ENCODE data around the gene MPHOSPH6.

DNA sequence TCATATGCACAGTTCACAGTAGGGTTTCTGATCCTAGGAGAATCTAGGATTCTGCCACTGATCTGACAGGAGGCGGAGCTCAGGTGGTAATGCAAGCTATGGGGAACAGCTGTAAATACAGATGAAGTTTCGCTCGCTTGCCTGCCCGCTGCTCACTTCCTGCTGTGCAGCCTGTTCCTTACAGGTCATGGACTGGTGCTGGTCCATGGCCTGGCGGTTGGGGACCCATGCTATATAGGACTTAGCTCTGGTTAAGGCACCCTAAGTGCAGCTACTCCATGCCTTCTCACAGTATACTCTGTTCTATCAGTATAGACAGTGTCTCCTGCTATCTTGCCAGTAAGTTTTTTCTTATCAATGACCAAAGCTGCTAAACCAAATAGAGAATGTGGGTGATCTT, 2.4 kb downstream of the MPHOSPH6 start:
- TF ChIP-seq, protein P1, sequence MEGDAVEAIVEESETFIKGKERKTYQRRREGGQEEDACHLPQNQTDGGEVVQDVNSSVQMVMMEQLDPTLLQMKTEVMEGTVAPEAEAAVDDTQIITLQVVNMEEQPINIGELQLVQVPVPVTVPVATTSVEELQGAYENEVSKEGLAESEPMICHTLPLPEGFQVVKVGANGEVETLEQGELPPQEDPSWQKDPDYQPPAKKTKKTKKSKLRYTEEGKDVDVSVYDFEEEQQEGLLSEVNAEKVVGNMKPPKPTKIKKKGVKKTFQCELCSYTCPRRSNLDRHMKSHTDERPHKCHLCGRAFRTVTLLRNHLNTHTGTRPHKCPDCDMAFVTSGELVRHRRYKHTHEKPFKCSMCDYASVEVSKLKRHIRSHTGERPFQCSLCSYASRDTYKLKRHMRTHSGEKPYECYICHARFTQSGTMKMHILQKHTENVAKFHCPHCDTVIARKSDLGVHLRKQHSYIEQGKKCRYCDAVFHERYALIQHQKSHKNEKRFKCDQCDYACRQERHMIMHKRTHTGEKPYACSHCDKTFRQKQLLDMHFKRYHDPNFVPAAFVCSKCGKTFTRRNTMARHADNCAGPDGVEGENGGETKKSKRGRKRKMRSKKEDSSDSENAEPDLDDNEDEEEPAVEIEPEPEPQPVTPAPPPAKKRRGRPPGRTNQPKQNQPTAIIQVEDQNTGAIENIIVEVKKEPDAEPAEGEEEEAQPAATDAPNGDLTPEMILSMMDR (IDR thresholded peaks at IDR 0.05): no peak
- no peak for TF ChIP-seq POLR2A (IDR thresholded peaks at IDR 0.05)
